ENCODE results near the gene PCDH10.

The PCDH10 gene

DNA sequence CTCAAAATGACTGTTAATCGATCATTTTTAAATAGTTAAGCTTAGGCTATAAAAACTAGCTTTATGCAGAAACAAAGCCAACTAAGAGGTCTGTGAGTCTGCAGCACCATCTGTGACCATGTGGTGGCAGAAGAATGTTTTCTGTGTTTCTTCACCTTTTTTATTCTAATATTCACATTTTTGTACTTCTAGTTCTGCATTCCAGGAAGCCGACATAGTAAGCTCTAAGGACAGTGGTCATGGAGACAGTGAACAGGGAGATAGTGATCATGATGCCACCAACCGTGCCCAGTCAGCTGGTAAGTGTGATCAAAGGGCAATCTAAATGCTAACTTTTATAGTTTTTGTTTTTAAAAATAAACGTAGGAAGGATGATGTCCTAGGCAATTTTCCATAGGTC lies 5.6 kb downstream of the PCDH10 start:
- TF ChIP-seq, protein P1, sequence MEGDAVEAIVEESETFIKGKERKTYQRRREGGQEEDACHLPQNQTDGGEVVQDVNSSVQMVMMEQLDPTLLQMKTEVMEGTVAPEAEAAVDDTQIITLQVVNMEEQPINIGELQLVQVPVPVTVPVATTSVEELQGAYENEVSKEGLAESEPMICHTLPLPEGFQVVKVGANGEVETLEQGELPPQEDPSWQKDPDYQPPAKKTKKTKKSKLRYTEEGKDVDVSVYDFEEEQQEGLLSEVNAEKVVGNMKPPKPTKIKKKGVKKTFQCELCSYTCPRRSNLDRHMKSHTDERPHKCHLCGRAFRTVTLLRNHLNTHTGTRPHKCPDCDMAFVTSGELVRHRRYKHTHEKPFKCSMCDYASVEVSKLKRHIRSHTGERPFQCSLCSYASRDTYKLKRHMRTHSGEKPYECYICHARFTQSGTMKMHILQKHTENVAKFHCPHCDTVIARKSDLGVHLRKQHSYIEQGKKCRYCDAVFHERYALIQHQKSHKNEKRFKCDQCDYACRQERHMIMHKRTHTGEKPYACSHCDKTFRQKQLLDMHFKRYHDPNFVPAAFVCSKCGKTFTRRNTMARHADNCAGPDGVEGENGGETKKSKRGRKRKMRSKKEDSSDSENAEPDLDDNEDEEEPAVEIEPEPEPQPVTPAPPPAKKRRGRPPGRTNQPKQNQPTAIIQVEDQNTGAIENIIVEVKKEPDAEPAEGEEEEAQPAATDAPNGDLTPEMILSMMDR (IDR thresholded peaks at IDR 0.05; ENCODE audit: low read depth, low read length, missing control alignments): peak; percentile 46
- DNase-seq (ENCODE audit: extremely low read depth, low read depth): no peak
- H3K4me3 ChIP-seq (replicated peaks; ENCODE audit: low read depth, low read length): no peak overlapping the region

DNA sequence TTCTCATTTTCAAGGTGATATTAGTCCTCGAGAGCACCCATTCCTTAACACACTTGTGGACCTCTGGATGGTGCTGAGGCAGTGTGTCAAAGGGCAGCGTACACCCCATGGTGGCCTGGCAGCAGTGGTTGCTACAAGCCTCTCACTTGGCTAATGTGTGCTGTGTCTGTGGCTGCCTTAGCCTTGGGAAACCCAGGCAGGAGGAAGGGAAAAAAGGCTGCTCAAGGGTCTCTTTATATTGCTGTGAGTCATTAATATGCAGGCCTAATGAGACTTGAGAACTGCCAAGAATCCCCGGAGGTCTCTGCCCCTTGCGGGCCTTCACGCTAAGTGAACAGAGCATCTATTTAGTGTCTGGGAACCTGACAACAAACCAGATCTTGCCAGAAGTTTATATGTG lies 7.0 kb downstream of the PCDH10 start:
- H3K4me3 ChIP-seq (replicated peaks; ENCODE audit: low read depth, low read length): no peak overlapping the region
- TF ChIP-seq, protein P1 (IDR thresholded peaks at IDR 0.05; ENCODE audit: low read depth, low read length, missing control alignments): no peak
- no peak for DNase-seq (ENCODE audit: extremely low read depth, low read depth)

DNA sequence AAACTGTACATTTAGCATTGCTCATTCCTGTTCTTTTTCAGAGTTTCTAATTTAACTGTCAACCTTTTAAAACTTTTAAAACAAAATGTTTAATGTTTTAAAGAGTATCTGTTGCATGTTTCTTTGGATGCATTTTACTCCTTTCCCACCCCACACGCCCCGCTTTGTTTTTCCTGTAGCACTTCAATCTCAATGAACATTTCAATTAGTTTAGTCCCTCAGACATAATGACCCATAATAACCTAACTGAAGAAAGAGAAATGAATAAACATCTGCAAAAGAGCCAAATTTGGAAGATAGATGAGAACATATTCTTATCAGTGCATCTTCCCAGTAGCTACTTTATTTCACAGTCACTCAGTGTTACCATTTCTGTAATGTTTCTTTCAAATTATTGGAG lies 7.5 kb downstream of the PCDH10 start:
- TF ChIP-seq, protein P1 (IDR thresholded peaks at IDR 0.05; ENCODE audit: low read depth, low read length, missing control alignments): no peak
- DNase-seq (ENCODE audit: extremely low read depth, low read depth): no peak
- no peak overlapping the region for H3K4me3 ChIP-seq (replicated peaks; ENCODE audit: low read depth, low read length)

DNA sequence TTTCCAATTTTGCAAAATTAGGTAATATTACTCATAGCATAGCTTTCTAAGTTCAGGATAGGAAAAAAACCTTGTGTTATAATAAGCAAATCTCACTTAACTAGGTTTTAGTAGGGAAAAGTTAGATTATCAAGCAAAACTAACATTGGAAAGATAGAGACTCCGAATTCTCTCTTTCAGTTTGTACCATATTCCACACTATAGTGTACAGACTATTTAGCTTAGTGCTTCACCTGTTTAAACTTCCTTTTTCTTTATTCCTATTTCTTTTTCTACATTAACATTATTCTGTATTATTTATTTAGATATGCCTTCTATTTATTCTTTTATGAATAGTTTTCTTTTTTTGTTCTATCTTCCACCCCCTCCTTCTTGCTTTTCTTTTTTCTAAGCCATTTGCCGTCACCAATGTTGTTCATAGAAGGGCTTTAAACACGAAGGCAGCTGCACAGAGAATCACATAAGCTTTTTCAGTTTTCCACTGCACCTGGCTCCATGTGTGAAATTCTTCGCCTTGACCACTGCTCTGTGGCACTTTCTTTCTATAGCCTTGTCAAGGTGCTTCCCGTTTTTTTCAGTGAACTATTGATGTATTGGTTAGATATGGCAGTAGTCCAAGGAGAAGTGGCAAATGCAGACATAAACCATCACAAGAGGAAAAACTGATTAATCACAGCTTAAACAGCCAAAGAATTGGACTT lies 8.5 kb downstream of the PCDH10 start:
- no peak for DNase-seq (ENCODE audit: extremely low read depth, low read depth)
- no peak overlapping the region for H3K4me3 ChIP-seq (replicated peaks; ENCODE audit: low read depth, low read length)
- TF ChIP-seq, protein P1 (IDR thresholded peaks at IDR 0.05; ENCODE audit: low read depth, low read length, missing control alignments): no peak

DNA sequence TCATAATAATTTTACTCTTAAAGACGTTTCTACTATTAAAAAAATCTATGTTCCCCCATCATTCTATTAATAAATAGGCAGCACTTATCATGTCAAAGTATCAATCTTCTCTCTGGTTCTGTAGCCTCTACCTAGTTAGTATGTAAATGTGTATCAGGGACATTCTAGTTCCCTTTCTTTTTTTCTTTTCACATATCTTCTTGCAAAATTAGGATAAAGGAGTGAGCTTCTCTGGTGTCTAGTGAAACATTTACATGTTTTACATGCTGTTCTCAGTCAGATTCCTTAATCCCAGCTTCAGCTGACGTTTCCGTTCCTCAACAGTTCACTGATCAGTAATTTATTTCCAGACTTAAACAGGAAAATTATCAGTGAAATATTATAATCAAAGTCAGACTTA lies 11.8 kb downstream of the PCDH10 start:
- TF ChIP-seq, protein P1 (IDR thresholded peaks at IDR 0.05; ENCODE audit: low read depth, low read length, missing control alignments): no peak
- DNase-seq (ENCODE audit: extremely low read depth, low read depth): no peak
- H3K4me3 ChIP-seq (replicated peaks; ENCODE audit: low read depth, low read length): no peak overlapping the region

DNA sequence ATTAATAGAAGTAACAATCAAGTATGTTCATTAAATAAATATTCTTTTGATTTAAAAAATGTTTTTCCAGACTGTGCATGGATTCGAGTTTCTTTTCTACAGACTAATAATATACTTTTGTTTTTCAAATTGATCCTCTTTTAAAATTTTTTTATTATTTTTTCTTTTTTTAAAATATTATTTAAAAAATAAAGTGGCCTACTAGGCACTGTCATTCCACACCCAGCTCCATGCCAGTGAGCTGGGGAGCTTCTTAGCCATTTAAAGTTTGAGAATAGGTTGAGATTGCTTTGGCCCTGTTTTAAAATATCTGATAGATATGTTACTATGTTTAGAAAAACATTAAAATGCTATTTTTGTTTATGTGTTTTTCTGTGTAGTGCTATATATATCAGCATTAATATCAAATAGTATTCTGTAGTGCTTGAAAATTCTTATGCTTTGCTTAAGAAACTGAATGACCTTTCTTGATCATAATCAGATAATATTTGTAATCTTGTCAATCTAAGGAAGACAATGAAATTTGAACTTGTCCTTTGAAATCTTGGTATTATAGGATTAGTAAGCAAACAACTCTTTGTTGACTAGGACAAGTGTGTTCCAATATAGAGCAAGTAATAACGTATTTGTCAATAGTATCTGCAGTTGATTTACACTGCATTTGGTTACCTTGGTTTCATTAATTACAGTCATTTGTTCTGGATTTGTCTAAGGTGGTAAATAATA lies 12.6 kb downstream of the PCDH10 start:
- TF ChIP-seq, protein P1 (IDR thresholded peaks at IDR 0.05; ENCODE audit: low read depth, low read length, missing control alignments): no peak
- H3K4me3 ChIP-seq (replicated peaks; ENCODE audit: low read depth, low read length): no peak overlapping the region
- DNase-seq (ENCODE audit: extremely low read depth, low read depth): no peak
